Dermis microvascular lymphatic vessel endothelial cell (primary cell): Measurements from ENCODE around the gene SFMBT2. TPM values are rescaled to one million over a fixed set of nuclear protein-coding genes. Genes with fewer than 3 reads are reported as not detected.

Experiments
- DNase-seq, 2 donors: peaks; one replicate each; pipeline versions ENCODE4 v3.0.0 to v3.0.0-alpha.2; 2010; ENCODE audit warnings: low read depth in 2 of 2
- total RNA-seq: library from RNA; depleted of rRNA; stranded (reverse); fragments of >200 nt; gene quantifications from 2 replicates; pipeline ENCODE4 v1.2.1, GENCODE V29; 2014

SFMBT2 gene
- total RNA-seq, 1 donor from 2014 or later: 0.90 TPM

- DNase-seq: no peak
Observed at GRCh38 chr10:7365027-7365745, 45.6 kb downstream of the SFMBT2 start.

GRCh38 chr10:7364474-7364873, 46.4 kb downstream of the SFMBT2 start:
- DNase-seq: no peak

GRCh38 chr10:7363700-7364099, 47.1 kb downstream of the SFMBT2 start:
- DNase-seq: no peak

DNA sequence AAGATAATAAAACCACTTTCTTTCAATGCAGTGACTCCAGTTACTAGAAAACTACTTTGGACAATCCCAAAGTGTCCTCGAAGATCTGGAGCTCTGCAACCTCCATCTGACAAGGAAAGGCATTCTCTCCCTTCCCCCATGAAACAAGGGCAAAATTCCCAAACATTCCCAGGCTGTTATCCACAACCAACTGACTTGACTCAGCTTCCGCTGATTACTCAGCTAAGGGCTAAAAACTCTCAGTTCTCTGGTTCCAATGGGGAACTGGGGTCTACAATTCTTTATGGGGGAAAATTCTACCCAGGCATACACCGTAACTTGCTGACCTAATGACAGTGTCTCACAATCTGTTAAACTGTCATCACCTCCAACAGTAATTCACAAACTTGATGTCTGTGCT, 48.4 kb downstream of the SFMBT2 start:
- DNase-seq: no peak

- DNase-seq: no peak
Observed at GRCh38 chr10:7361316-7361715, 49.5 kb downstream of the SFMBT2 start.

DNA sequence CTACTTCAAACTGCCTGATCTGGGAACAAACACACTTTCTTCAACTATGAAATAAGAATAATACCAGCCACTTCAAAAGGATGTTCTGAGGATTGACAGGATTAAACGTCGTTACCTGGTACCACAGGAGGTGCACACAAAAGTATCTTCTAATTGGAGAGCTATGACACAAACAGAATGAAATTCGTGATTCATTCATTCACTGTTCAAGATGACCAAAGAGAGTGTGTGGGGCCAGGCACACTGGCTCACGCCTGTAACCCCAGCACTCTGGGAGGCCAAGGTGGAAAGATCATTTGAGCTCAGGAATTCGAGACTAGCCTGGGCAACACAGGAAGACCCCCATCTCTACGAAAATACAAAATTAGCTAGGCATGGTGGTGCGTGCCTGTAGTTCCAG, 50.9 kb downstream of the SFMBT2 start:
- no peak for DNase-seq

DNA sequence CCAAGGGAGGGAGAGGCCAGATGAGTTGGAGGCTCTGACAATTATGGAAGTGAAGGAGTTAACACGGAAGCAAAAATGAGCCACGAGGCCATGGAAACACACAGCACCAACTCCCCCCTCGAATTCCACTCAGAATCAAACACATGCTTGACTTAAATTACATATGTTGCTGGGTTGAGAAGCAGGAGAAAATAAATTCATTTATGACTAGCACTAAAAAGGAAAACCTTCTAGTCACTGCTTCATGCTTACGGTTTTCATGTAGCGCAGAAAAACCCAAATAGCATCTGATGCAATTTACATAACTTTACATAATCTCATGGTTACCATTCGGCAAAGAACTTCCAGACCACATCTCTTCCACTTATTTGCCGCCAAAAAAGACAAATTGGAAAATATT, 51.5 kb downstream of the SFMBT2 start:
- DNase-seq: no peak

- no peak for DNase-seq
Observed at GRCh38 chr10:7357193-7357592, 53.6 kb downstream of the SFMBT2 start.

- DNase-seq: peak; percentile 28 to 29
Observed at GRCh38 chr10:7354330-7355047, 56.3 kb downstream of the SFMBT2 start.

- no peak for DNase-seq
Observed at GRCh38 chr10:7351894-7352293, 58.9 kb downstream of the SFMBT2 start.

DNA sequence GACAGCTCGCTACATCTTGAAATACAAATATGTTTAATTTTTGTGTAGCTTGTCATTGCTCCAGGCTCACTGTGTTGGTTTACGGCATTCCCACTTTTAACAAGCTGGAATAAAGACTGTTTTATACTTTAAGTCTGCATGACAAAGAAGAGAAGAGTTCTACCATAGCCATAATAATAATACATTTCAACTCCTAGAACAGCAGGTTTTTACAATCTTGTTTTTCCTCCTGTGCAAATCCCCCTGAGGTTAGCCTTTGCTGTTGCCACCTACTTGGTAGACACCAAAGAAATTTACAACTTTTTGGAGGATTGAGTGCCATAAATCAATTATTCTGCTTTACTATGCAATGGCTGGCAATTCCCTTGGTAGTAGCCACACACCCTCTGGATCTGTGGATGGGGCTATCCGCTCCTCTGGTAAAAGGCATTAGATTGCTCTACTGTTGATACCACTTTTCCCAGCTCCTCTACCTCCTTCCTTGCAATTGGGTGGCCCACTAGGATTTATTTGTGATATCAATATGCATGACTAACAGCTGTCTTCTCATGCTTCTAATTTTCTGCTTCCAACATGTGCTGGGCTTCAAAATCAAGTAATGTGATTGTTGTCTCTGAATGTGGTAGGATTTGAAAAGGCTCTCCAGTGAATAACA, 60.2 kb downstream of the SFMBT2 start:
- DNase-seq: no peak

- peak; percentile 8 to 48 for DNase-seq
Observed at GRCh38 chr10:7345717-7346116, 65.1 kb downstream of the SFMBT2 start.

GRCh38 chr10:7343040-7343439, 67.8 kb downstream of the SFMBT2 start:
- DNase-seq: no peak

DNA sequence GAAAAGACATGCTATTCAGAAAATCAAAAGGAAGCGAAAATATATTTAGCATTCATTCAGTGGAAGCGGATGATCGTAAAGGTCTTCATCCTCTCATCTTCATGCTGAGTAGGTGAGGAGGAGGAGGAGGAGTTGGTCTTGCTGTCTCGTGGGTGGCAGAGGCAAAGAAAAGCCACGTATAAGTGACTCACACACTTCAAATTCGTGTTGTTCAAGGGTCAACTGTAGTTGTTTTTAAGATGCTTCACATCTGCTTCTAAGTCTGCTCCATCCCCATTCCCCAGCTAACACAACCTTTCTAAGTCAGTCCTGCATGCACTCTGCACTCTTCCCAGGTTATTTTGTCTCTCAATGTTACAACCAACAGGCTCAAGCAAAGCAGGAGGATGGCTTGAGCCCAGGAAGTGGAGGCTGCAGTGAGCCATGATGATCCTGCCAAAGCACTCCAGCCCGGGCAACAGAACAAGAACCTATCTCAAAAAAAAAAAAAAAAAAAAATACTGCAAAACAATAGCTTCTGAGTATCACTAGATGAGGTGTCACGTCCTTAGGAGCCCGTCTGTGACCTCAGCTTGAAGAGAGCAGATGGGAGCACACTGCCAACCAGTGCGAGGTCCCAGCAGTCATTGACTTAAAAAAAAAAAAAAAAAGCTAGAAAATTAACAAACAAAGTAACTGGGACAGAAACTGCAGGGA, 70.5 kb downstream of the SFMBT2 start:
- DNase-seq: no peak

DNA sequence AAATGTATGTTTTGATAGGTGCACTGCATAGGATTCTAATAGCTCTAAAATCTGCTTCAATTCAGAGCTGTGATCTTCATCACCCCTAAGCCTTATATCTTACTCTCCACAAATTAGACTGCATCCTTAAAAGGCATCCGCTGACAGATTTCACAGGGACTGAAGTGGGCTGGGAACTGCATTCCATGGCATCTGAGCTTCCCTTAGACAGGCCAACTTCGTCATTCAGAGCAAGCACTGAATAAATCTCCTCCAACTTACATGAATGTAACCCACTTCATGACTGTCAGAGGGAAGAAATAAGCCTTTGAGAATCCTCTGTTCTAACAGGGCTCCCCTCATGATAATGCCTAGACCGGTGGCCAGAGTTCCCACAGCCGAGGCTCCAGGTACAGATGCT, 71.3 kb downstream of the SFMBT2 start:
- no peak for DNase-seq

GRCh38 chr10:7338469-7338868, 72.4 kb downstream of the SFMBT2 start:
- DNase-seq: no peak

GRCh38 chr10:7337431-7338171, 73.2 kb downstream of the SFMBT2 start:
- no peak for DNase-seq

DNA sequence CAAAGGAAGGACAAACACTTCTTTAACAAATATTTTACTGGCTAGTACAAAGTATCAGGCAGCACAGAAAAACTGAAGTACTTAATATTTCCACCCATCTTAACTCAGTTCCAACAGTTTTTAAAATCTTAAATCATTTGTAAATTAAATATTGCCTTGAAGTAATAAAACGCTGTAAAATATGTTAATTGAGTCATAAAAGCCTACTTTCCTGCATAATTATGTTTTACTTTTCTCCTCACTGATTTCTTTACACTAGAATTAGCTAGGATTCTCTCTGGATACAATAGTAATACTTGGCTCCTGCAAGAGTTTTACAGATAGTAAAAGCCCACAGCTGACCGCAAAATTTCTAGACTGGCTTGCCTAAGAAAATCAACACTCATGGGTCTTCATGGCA, 74.9 kb downstream of the SFMBT2 start:
- DNase-seq: no peak

DNA sequence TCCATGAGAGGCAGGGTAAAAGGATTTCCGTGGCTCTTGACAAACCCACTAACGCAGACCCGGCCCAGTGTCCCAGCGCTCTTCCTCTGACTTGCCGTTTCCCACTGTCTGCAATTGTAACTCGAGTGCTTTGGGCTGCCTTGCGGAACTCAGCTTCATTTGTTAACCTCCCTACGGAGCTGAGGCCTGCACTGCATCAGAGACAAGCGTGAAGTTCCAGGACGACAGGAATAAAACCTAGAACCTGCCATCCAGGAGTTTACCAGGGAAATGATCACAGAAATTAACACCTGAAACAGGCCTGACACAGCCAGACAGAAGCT, 76.2 kb downstream of the SFMBT2 start:
- no peak for DNase-seq

DNA sequence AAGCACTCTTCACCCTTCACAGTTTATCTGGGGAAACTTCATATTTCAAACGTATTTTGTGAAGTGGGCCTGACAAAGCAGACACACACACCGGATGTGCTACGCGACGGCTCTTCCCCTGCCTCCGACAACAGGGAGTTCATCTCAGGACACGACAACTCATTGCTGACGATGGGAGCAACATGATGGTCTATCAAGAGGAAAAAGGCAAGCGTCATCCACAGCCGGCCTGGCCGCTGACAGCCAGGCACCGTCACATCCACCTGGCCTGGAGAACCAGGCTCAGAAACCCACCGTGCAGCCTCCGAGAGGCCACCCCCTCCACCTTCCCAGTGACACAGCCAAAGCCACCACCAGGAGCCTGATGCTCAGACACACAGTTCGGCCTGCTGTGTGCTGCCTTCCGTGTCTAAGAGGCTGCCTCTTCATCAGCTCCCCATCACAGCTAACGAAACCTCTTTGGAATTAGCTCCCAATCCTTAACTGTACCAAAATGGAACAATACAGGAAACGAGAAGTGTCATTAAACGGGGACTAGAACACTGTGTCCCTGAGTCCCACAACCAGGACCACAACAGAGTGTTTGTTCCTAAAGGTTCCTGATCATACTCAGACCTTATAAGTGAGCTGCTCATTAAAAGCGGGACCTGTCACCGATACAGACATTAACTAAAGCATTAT, 76.7 kb downstream of the SFMBT2 start:
- DNase-seq: peak; percentile 4 to 80

DNA sequence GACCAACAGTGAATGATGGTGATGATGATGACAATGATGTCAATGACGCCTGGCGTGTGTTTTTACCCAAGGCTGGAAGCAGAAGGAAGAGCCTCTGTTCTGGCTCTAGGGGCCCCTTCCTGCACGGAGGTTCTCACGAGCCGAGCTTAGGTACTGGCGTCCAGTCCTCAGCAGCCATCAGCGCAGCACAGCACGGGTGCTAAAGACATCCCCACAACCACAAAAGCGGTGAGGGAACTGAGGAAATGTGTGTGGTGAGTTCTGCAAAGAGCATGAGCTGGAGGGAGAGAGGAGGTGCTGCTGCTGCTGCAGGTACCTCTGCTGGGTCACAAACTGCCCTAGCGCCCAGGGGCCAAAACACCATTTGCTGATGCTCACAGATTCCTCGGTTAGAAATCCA, 81.6 kb downstream of the SFMBT2 start:
- no peak for DNase-seq
